Hepatocyte (in vitro differentiated cells): ENCODE measurements around the gene IER5. TPM values are rescaled to one million over a fixed set of nuclear protein-coding genes. Genes with fewer than 3 reads are reported as not detected.

ENCODE experiments used
- DNase-seq: peaks from one replicate; pipeline ENCODE4 v3.0.0-alpha.2; 2016; ENCODE audit warnings: low spot score
- H2AFZ ChIP-seq: fragments of 200-600 bp; sonication (generic); 2 replicates; pipeline ENCODE4 v1.6.0; 2016; ENCODE audit warnings: antibody characterized with exemption, mild to moderate bottlenecking
- H3K27ac ChIP-seq: fragments of 200-600 bp; sonication (generic); 2 replicates; pipeline ENCODE4 v1.5.1; 2016; ENCODE audit warnings: mild to moderate bottlenecking
- H3K27me3 ChIP-seq: fragments of 200-600 bp; sonication (generic); 2 replicates; pipeline ENCODE4 v1.6.1; 2016
- H3K36me3 ChIP-seq: fragments of 200-600 bp; sonication (generic); replicated peaks from 2 replicates; pipeline ENCODE4 v1.5.1; 2016; ENCODE audit warnings: low read depth; ENCODE audit not compliant: insufficient read depth
- H3K4me1 ChIP-seq: fragments of 200-600 bp; sonication (generic); 2 replicates; pipeline ENCODE4 v1.5.1; 2016; ENCODE audit warnings: mild to moderate bottlenecking, moderate library complexity; ENCODE audit not compliant: insufficient read depth
- H3K4me2 ChIP-seq: fragments of 200-600 bp; sonication (generic); 2 replicates; pipeline ENCODE4 v1.6.0; 2016
- H3K4me3 ChIP-seq: fragments of 200-600 bp; sonication (generic); 2 replicates; pipeline ENCODE4 v1.5.1; 2016; ENCODE audit warnings: mild to moderate bottlenecking
- H3K79me2 ChIP-seq: fragments of 200-600 bp; sonication (generic); 2 replicates; pipeline ENCODE4 v1.6.0; 2017; ENCODE audit warnings: mild to moderate bottlenecking
- H3K9me2 ChIP-seq: fragments of 200-600 bp; sonication (generic); replicated peaks from 2 replicates; pipeline ENCODE4 v1.6.0; 2017; ENCODE audit warnings: mild to moderate bottlenecking; ENCODE audit not compliant: insufficient read depth
- H3K9me3 ChIP-seq: fragments of 200-600 bp; sonication (generic); 2 replicates; pipeline ENCODE4 v1.5.1; 2016; ENCODE audit warnings: low read depth, mild to moderate bottlenecking
- H4K20me1 ChIP-seq: fragments of 200-600 bp; sonication (generic); 2 replicates; pipeline ENCODE4 v1.6.0; 2016; ENCODE audit warnings: mild to moderate bottlenecking; ENCODE audit not compliant: insufficient read depth, poor library complexity, severe bottlenecking
- EZH2 ChIP-seq: fragments of 200-600 bp; sonication (generic); IDR thresholded peaks from 2 replicates; pipeline ENCODE4 v1.6.1; 2016; ENCODE audit warnings: antibody characterized with exemption, mild to moderate bottlenecking, borderline replicate concordance
- EZH2phosphoT487 ChIP-seq: fragments of 200-600 bp; sonication (generic); IDR thresholded peaks from one replicate; pipeline ENCODE4 v1.6.1; 2018; ENCODE audit warnings: antibody characterized with exemption, mild to moderate bottlenecking, low read depth, moderate library complexity; ENCODE audit not compliant: unreplicated experiment, severe bottlenecking
- WGBS: methylation state at CpG from one replicate; pipeline ENCODE4 v1.1.6; 2016; ENCODE audit warnings: low lambda C conversion rate; ENCODE audit errors: missing lambda C conversion rate; 5-methylcytosine and 5-hydroxymethylcytosine counted together
- polyA plus RNA-seq: library from polyadenylated mRNA; unstranded; fragments of >200 nt; fragmentation: Nextera tagmentation; extraction: Ambion mirVana; gene quantifications from 2 replicates; pipeline ENCODE4 v1.2.1, GENCODE V29; 2016
- total RNA-seq: library from RNA; depleted of rRNA; stranded (reverse); fragments of >200 nt; gene quantifications from 2 replicates; pipeline ENCODE4 v1.2.3, GENCODE V29; 2014
- TF ChIP-seq, protein P1 (sequence below): fragments of 200-600 bp; sonication (generic); IDR thresholded peaks from 2 replicates; pipeline ENCODE4 v1.5.1; 2016; ENCODE audit warnings: antibody characterized with exemption, mild to moderate bottlenecking; ENCODE audit not compliant: poor library complexity

Gene IER5
- total and polyA plus RNA-seq, 2 experiments from 2014 or later: 16.6 to 23.1 TPM

DNA sequence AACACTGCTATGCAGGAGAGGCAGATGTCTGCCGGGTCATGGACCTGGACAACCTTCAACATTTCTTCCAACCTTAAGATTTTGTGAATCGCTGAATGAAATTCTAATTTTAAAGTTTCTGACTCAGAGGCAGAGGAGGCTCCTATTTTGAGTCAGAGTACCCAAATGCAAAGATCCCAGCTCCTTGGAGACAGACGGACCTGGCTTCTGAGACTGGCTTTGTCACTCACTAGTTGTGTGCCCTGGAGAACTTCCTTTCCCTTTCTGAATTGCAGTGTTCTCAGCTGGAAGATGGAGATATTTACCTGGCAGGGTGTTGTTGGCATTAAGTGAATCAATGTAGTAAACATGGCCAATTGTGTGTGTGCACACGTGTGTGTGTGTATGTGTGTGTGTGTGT lies 51.9 kb downstream of the IER5 start:
- TF ChIP-seq EZH2phosphoT487: no peak
- TF ChIP-seq EZH2: no peak
- TF ChIP-seq, protein P1, sequence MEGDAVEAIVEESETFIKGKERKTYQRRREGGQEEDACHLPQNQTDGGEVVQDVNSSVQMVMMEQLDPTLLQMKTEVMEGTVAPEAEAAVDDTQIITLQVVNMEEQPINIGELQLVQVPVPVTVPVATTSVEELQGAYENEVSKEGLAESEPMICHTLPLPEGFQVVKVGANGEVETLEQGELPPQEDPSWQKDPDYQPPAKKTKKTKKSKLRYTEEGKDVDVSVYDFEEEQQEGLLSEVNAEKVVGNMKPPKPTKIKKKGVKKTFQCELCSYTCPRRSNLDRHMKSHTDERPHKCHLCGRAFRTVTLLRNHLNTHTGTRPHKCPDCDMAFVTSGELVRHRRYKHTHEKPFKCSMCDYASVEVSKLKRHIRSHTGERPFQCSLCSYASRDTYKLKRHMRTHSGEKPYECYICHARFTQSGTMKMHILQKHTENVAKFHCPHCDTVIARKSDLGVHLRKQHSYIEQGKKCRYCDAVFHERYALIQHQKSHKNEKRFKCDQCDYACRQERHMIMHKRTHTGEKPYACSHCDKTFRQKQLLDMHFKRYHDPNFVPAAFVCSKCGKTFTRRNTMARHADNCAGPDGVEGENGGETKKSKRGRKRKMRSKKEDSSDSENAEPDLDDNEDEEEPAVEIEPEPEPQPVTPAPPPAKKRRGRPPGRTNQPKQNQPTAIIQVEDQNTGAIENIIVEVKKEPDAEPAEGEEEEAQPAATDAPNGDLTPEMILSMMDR: no peak
- no peak overlapping the region for H3K4me3 ChIP-seq
- no peak overlapping the region for H2AFZ ChIP-seq
- H3K4me1 ChIP-seq: peaks cover 9% of the 10 kb centered on the region
- H3K79me2 ChIP-seq: no peaks in the 10 kb centered on the region
- H4K20me1 ChIP-seq: no peaks in the 10 kb centered on the region
- H3K9me3 ChIP-seq: no peaks in the 10 kb centered on the region
- H3K27me3 ChIP-seq: no peaks in the 10 kb centered on the region
- H3K9me2 ChIP-seq: no peaks in the 10 kb centered on the region
- H3K27ac ChIP-seq: no peak overlapping the region
- H3K4me2 ChIP-seq: no peak overlapping the region
- H3K36me3 ChIP-seq: no peaks in the 10 kb centered on the region
- no peak for DNase-seq
- WGBS: 95% methylated on average over 4 of the region's 4 CpGs

DNA sequence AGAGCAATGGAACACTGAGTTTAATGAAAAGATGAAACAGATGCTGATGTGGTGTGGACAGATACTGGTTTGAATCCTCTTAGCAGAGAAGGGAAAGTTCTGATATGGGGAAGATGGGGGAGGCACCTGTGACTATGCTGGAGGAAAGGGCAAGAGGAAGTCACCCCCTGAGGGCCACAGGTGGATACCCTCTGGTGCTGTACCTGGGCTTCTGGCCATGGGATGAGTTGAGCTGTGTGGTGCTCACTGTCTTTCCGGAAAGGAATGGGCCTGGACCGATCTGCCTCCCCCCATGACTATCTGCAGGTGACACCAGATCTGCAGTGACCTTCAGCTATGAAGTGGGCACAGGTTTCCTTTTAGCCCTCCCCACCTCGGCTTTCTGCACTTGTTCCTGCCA lies 52.4 kb downstream of the IER5 start:
- Histone ChIP-seq H3K9me2 (no peaks in the 10 kb centered on the region), H3K9me3 (no peaks in the 10 kb centered on the region), H3K79me2 (no peaks in the 10 kb centered on the region), H3K4me3 (no peak overlapping the region), H2AFZ (no peak overlapping the region), H3K36me3 (no peaks in the 10 kb centered on the region), H3K27me3 (no peaks in the 10 kb centered on the region), H3K4me2 (no peak overlapping the region), H4K20me1 (no peaks in the 10 kb centered on the region), H3K27ac (no peak overlapping the region), H3K4me1 (peaks cover 4% of the 10 kb centered on the region)
- TF ChIP-seq EZH2: no peak
- whole genome bisulfite sequencing: 90% methylated on average over 3 of the region's 3 CpGs
- no peak for DNase-seq

DNA sequence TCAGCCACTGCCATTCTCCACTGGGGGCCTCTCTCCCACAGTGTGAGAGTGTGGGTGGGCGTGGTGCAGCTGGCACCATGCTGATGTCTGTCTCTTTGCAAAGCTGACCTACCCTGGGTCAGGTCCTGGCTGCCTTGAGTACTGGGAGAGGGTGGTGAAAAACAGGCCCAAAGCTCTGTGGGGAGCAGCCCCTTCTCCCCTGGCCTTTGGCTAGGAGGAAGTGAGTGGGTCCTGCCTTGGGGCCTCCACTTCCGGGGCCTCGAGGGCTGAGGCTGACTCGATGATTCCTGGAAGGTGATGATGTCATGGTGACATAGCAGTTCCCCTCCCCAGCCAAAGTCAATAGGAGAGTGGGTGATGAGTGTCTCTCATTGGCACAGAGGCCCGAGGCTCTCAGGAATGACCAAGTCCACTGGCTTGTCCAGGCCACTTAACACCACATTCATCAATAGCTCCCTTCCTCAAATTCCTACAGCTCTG lies 53.0 kb downstream of the IER5 start:
- Histone ChIP-seq H3K4me2 (no peak overlapping the region), H2AFZ (no peak overlapping the region), H3K4me1 (peaks cover 3% of the 10 kb centered on the region), H3K9me2 (no peaks in the 10 kb centered on the region), H3K27me3 (no peaks in the 10 kb centered on the region), H3K27ac (no peak overlapping the region), H3K36me3 (no peaks in the 10 kb centered on the region), H3K9me3 (no peaks in the 10 kb centered on the region), H3K79me2 (no peaks in the 10 kb centered on the region), H4K20me1 (no peaks in the 10 kb centered on the region), H3K4me3 (no peak overlapping the region)
- no peak for DNase-seq
- TF ChIP-seq, protein P1: no peak
- TF ChIP-seq EZH2: no peak
- no peak for TF ChIP-seq EZH2phosphoT487
- WGBS: 88% methylated on average over 5 of the region's 5 CpGs

Other genes starting within 250 kb of the IER5 start
- gene KIAA1614, start 175.8 kb upstream of the IER5 start, total RNA-seq: 2.6 and 3.0 TPM in 2 replicates
- 2.5 and 2.9 TPM in 2 replicates for gene KIAA1614, start 175.8 kb upstream of the IER5 start, polyA plus RNA-seq
- 18.5 and 19.2 TPM in 2 replicates for gene STX6, start 65.8 kb upstream of the IER5 start, total RNA-seq
- gene STX6, start 65.8 kb upstream of the IER5 start, polyA plus RNA-seq: 10.3 and 10.7 TPM in 2 replicates
- 7.8 and 8.9 TPM in 2 replicates for gene MR1, start 54.7 kb upstream of the IER5 start, total RNA-seq
- 8.8 and 10.6 TPM in 2 replicates for gene MR1, start 54.7 kb upstream of the IER5 start, polyA plus RNA-seq